HUES48 (cell line): ENCODE measurements around the gene SNCA.
A peak's percentile ranks its signal among the peaks of the same experiment; 100 is the strongest.

Experiments
- H3K27ac ChIP-seq: one replicate; pipeline ENCODE4 v1.7.0; 2013; ENCODE audit warnings: low read depth, low read length, inconsistent platforms
- H3K27me3 ChIP-seq: 2 replicates; pipeline ENCODE4 v1.6.1; 2013; ENCODE audit warnings: mild to moderate bottlenecking, low read length; ENCODE audit not compliant: control insufficient read depth, insufficient read depth
- H3K36me3 ChIP-seq: 2 replicates; pipeline ENCODE4 v1.6.1; 2013; ENCODE audit warnings: low read length; ENCODE audit not compliant: control insufficient read depth, insufficient read depth
- H3K4me1 ChIP-seq: 2 replicates; pipeline ENCODE4 v1.6.1; 2013; ENCODE audit warnings: mild to moderate bottlenecking, low read length; ENCODE audit not compliant: control insufficient read depth, insufficient read depth
- H3K4me3 ChIP-seq: 2 replicates; pipeline ENCODE4 v1.5.1; 2013; ENCODE audit warnings: mild to moderate bottlenecking, low read depth, low read length
- H3K9ac ChIP-seq: 2 replicates; pipeline ENCODE4 v1.6.1; 2013; ENCODE audit warnings: mild to moderate bottlenecking, low read depth, low read length, moderate library complexity
- H3K9me3 ChIP-seq: 2 replicates; pipeline ENCODE4 v1.6.1; 2013; ENCODE audit warnings: low read length; ENCODE audit not compliant: control insufficient read depth, insufficient read depth

The SNCA gene

GRCh38 chr4:89836897-89837384 is at the start of gene SNCA:
Gene SNCA (minus strand): TSS chr4:89837161. CDS start chr4:89835667, 1,494 bp downstream.
- Histone ChIP-seq H3K4me1 (peaks cover 14% of the 10 kb centered on the region; the same call in 1 of the 2 replicates), H3K4me3 (peak within 1 kb of the TSS; percentile 80), H3K36me3 (no peaks in the 10 kb centered on the region), H3K27me3 (peaks cover 20% of the 10 kb centered on the region), H3K9me3 (no peaks in the 10 kb centered on the region), H3K9ac (peak within 1 kb of the TSS; percentile 53), H3K27ac (peak within 1 kb of the TSS; percentile 51)

- Histone ChIP-seq H3K27ac (no peak overlapping the region), H3K36me3 (no peaks in the 10 kb centered on the region), H3K4me1 (no peaks in the 10 kb centered on the region), H3K9ac (no peak overlapping the region), H3K4me3 (no peak overlapping the region), H3K27me3 (no peaks in the 10 kb centered on the region), H3K9me3 (no peaks in the 10 kb centered on the region)
These were observed 42.3 kb upstream of the SNCA start for GRCh38 chr4:89879215-89879614.

GRCh38 chr4:89878611-89879010 is 41.6 kb upstream of the SNCA start:
- H3K4me1 ChIP-seq = no peaks in the 10 kb centered on the region
- no peaks in the 10 kb centered on the region for H3K27me3 ChIP-seq
- H3K27ac ChIP-seq = no peak overlapping the region
- H3K9me3 ChIP-seq = no peaks in the 10 kb centered on the region
- H3K36me3 ChIP-seq = no peaks in the 10 kb centered on the region
- no peak overlapping the region for H3K4me3 ChIP-seq
- no peak overlapping the region for H3K9ac ChIP-seq

- Histone ChIP-seq H3K27ac (no peak overlapping the region), H3K9ac (no peak overlapping the region), H3K9me3 (no peaks in the 10 kb centered on the region)
These were observed 39.6 kb upstream of the SNCA start for GRCh38 chr4:89876548-89876947.

GRCh38 chr4:89871211-89871610 is 34.2 kb upstream of the SNCA start:
- Histone ChIP-seq H3K4me3 (no peak overlapping the region), H3K27ac (no peak overlapping the region), H3K36me3 (no peaks in the 10 kb centered on the region), H3K4me1 (no peaks in the 10 kb centered on the region; the same call in 1 of the 2 replicates), H3K9ac (no peak overlapping the region), H3K27me3 (no peaks in the 10 kb centered on the region), H3K9me3 (no peaks in the 10 kb centered on the region)

More at GRCh38 chr4:89876548-89876947, 39.6 kb upstream of the SNCA start:
- H3K4me1 ChIP-seq = no peaks in the 10 kb centered on the region
- no peak overlapping the region for H3K4me3 ChIP-seq
- no peaks in the 10 kb centered on the region for H3K27me3 ChIP-seq
- no peaks in the 10 kb centered on the region for H3K36me3 ChIP-seq

- no peaks in the 10 kb centered on the region for H3K36me3 ChIP-seq
These were observed 32.1 kb upstream of the SNCA start for GRCh38 chr4:89868999-89869589.

GRCh38 chr4:89868276-89868675 is 31.3 kb upstream of the SNCA start:
- no peak overlapping the region for H3K27ac ChIP-seq
- no peak overlapping the region for H3K4me3 ChIP-seq
- H3K27me3 ChIP-seq = no peaks in the 10 kb centered on the region

More at GRCh38 chr4:89868999-89869589, 32.1 kb upstream of the SNCA start:
- Histone ChIP-seq H3K9me3 (no peaks in the 10 kb centered on the region), H3K27ac (no peak overlapping the region), H3K4me3 (no peak overlapping the region), H3K27me3 (no peaks in the 10 kb centered on the region), H3K9ac (no peak overlapping the region), H3K4me1 (no peaks in the 10 kb centered on the region; the same call in 1 of the 2 replicates)

GRCh38 chr4:89863533-89863932 is 26.6 kb upstream of the SNCA start:
- Histone ChIP-seq H3K9me3 (no peaks in the 10 kb centered on the region), H3K9ac (no peak overlapping the region), H3K27me3 (no peaks in the 10 kb centered on the region), H3K27ac (no peak overlapping the region), H3K4me3 (no peak overlapping the region), H3K36me3 (no peaks in the 10 kb centered on the region), H3K4me1 (no peaks in the 10 kb centered on the region)

More at GRCh38 chr4:89868276-89868675, 31.3 kb upstream of the SNCA start:
- Histone ChIP-seq H3K36me3 (no peaks in the 10 kb centered on the region), H3K9ac (no peak overlapping the region), H3K4me1 (no peaks in the 10 kb centered on the region; the same call in 1 of the 2 replicates), H3K9me3 (no peaks in the 10 kb centered on the region)

GRCh38 chr4:89860971-89861370 is 24.0 kb upstream of the SNCA start:
- H3K4me3 ChIP-seq = no peak overlapping the region
- H3K9ac ChIP-seq = no peak overlapping the region
- H3K27ac ChIP-seq = no peak overlapping the region
- H3K4me1 ChIP-seq = no peaks in the 10 kb centered on the region
- peaks cover 4% of the 10 kb centered on the region for H3K9me3 ChIP-seq
- no peaks in the 10 kb centered on the region for H3K36me3 ChIP-seq
- H3K27me3 ChIP-seq = no peaks in the 10 kb centered on the region

- no peak overlapping the region for H3K9ac ChIP-seq
- no peaks in the 10 kb centered on the region for H3K36me3 ChIP-seq
- peaks cover 13% of the 10 kb centered on the region for H3K9me3 ChIP-seq
- no peaks in the 10 kb centered on the region for H3K27me3 ChIP-seq
- H3K27ac ChIP-seq = no peak overlapping the region
- H3K4me1 ChIP-seq = no peaks in the 10 kb centered on the region
- no peak overlapping the region for H3K4me3 ChIP-seq
These were observed 18.3 kb upstream of the SNCA start for GRCh38 chr4:89855236-89855635.

- H3K4me3 ChIP-seq = no peak overlapping the region
- no peaks in the 10 kb centered on the region; the same call in 1 of the 2 replicates for H3K9me3 ChIP-seq
- H3K4me1 ChIP-seq = no peaks in the 10 kb centered on the region
- H3K36me3 ChIP-seq = no peaks in the 10 kb centered on the region
- no peak overlapping the region for H3K27ac ChIP-seq
- no peaks in the 10 kb centered on the region for H3K27me3 ChIP-seq
- H3K9ac ChIP-seq = no peak overlapping the region
These were observed 10.8 kb upstream of the SNCA start for GRCh38 chr4:89847571-89848325.
